ENCODE data around the gene MYLK4. TPM values are rescaled to one million over a fixed set of nuclear protein-coding genes. Genes with fewer than 3 reads are reported as not detected.

The MYLK4 gene
- total RNA-seq, 3 donors from 2014 or later, result 1.3 to 1.9 (median 1.4) TPM

- no peak for DNase-seq (ENCODE audit: low spot score in 2 of 2)
- Histone ChIP-seq H3K4me1 (no peaks in the 10 kb centered on the region), H3K27ac (no peak overlapping the region), H3K36me3 (no peaks in the 10 kb centered on the region), H3K9me3 (no peaks in the 10 kb centered on the region), H3K27me3 (no peaks in the 10 kb centered on the region), H3K4me3 (no peak overlapping the region)
- TF ChIP-seq POLR2AphosphoS5 (IDR thresholded peaks at IDR 0.05), result no peak
- no peak for TF ChIP-seq CTCF (IDR thresholded peaks at IDR 0.05)
- no peak for TF ChIP-seq POLR2A (IDR thresholded peaks at IDR 0.05)
- intact Hi-C loops (cut with DNase I; ENCODE audit: low total_unique reads), result no loop called here
Observed at GRCh38 chr6:2693231-2693630, 57.5 kb downstream of the MYLK4 start.

GRCh38 chr6:2688401-2689064 lies 62.2 kb downstream of the MYLK4 start:
- H3K9me3 ChIP-seq, result no peaks in the 10 kb centered on the region
- intact Hi-C loops (cut with DNase I; ENCODE audit: low total_unique reads), result no loop called here
- H3K4me1 ChIP-seq, result no peaks in the 10 kb centered on the region
- no peak for DNase-seq (ENCODE audit: low spot score in 2 of 2)
- H3K27me3 ChIP-seq, result no peaks in the 10 kb centered on the region
- H3K36me3 ChIP-seq, result no peaks in the 10 kb centered on the region
- H3K4me3 ChIP-seq, result no peak overlapping the region
- TF ChIP-seq POLR2A (IDR thresholded peaks at IDR 0.05) (no peak), POLR2AphosphoS5 (IDR thresholded peaks at IDR 0.05) (no peak), CTCF (IDR thresholded peaks at IDR 0.05) (no peak)
- H3K27ac ChIP-seq, result no peak overlapping the region

- no peak for DNase-seq (ENCODE audit: low spot score in 2 of 2)
- intact Hi-C loops (cut with DNase I; ENCODE audit: low total_unique reads), result no loop called here
- Histone ChIP-seq H3K36me3 (no peaks in the 10 kb centered on the region), H3K4me1 (no peaks in the 10 kb centered on the region), H3K27me3 (no peaks in the 10 kb centered on the region), H3K9me3 (no peaks in the 10 kb centered on the region), H3K4me3 (no peak overlapping the region), H3K27ac (no peak overlapping the region)
- TF ChIP-seq CTCF (IDR thresholded peaks at IDR 0.05), result no peak
- no peak for TF ChIP-seq POLR2A (IDR thresholded peaks at IDR 0.05)
- no peak for TF ChIP-seq POLR2AphosphoS5 (IDR thresholded peaks at IDR 0.05)
Observed at GRCh38 chr6:2687456-2687855, 63.3 kb downstream of the MYLK4 start.

GRCh38 chr6:2686515-2686914 lies 64.2 kb downstream of the MYLK4 start:
- H3K27me3 ChIP-seq, result no peaks in the 10 kb centered on the region
- no peaks in the 10 kb centered on the region for H3K36me3 ChIP-seq
- H3K4me3 ChIP-seq, result no peak overlapping the region
- H3K9me3 ChIP-seq, result no peaks in the 10 kb centered on the region
- intact Hi-C loops (cut with DNase I; ENCODE audit: low total_unique reads), result no loop called here
- DNase-seq (ENCODE audit: low spot score in 2 of 2), result no peak
- TF ChIP-seq POLR2A (IDR thresholded peaks at IDR 0.05) (no peak), POLR2AphosphoS5 (IDR thresholded peaks at IDR 0.05) (no peak), CTCF (IDR thresholded peaks at IDR 0.05) (no peak)
- no peak overlapping the region for H3K27ac ChIP-seq
- H3K4me1 ChIP-seq, result no peaks in the 10 kb centered on the region

GRCh38 chr6:2684766-2685754 lies 65.7 kb downstream of the MYLK4 start:
- Histone ChIP-seq H3K36me3 (no peaks in the 10 kb centered on the region), H3K27ac (no peak overlapping the region), H3K4me3 (no peak overlapping the region), H3K27me3 (no peaks in the 10 kb centered on the region), H3K4me1 (no peaks in the 10 kb centered on the region), H3K9me3 (no peaks in the 10 kb centered on the region)
- DNase-seq (ENCODE audit: low spot score in 2 of 2), result no peak
- TF ChIP-seq POLR2AphosphoS5 (IDR thresholded peaks at IDR 0.05) (no peak), CTCF (IDR thresholded peaks at IDR 0.05) (no peak), POLR2A (IDR thresholded peaks at IDR 0.05) (no peak)
- intact Hi-C loops (cut with DNase I; ENCODE audit: low total_unique reads), result no loop called here

Measured in breast epithelium (tissue), 4 donors.